ENCODE results near the gene ADAM10.

- TF ChIP-seq CTCF (IDR thresholded peaks at IDR 0.05) (no peak), POLR2A (IDR thresholded peaks at IDR 0.05) (no peak), EP300 (IDR thresholded peaks at IDR 0.05) (no peak)
Measured at GRCh38 chr15:58678683-58679082, 70.8 kb downstream of the ADAM10 start.

All from stomach (tissue), 4 donors.